GM18858 (cell line): Measurements from ENCODE around the gene PPP1R9A.
"Not testable (repeated sequence)": the region's sequence is repeated elsewhere in the genome, so short reads cannot be mapped to it uniquely, and the experiment has no call there.

Experiments
- ATAC-seq: cut with Tn5 transposase; IDR thresholded peaks from one replicate; pipeline ENCODE4 v1.9.1; 2021; ENCODE audit not compliant: unreplicated experiment

PPP1R9A gene

GRCh38 chr7:94972296-94972695 lies 64.9 kb downstream of the PPP1R9A start:
- ATAC-seq = no peak

DNA sequence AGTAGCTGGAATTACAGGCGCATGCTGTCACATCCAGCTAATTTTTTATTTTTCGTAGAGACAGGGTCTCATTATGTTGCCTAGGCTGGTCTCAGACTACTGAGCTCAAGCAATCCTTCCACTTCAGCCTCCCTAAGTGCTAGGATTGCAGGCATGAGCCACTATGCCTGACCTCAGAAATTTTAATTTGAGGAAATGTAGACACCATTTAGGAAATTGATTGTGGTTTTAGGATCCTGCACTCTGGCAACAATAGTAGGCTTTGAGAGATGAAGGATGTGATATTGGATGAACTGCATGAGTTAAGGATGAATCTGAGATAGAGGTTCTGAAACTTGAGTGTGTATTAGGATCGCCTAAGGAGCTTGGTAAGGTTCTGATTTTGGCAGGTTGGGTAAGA lies 66.5 kb downstream of the PPP1R9A start:
- no peak for ATAC-seq

DNA sequence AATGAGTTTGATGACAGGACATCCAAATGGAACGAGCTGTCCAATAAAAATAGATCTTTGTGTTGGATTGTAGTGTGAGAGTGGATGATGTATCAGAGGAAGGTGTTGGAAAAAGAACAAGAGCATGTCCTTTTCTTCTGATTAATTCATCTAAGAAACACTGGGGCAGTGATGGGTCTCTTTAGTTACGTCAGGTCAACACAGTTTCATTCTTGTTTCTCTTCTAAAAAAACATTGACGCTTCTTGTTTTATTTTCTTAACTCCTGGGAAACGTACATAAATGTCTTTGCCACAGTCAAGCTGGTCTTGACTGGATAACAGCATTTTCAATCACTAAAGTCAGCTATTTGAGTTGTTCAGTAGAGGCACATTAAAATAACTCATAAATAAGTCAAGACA lies 67.0 kb downstream of the PPP1R9A start:
- ATAC-seq = no peak

DNA sequence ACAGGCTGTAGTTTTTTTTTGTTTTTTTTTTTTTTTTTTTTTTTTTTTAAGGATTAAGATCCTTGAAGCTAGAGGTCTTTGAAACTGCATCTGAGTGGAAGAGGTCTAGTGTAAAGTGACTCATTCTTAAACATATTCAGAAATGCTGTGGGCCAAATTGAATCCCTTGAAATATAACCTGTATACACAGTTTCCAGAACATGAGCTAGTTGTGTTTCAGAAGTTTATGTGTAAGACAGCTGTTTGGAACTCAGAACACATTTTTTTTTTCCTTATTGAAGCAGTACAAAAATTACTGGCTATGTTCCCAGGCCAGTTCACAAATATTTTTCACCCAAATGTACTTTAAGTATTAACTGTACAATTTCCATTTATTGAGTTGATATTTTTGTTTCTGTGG lies 67.9 kb downstream of the PPP1R9A start:
- no peak for ATAC-seq

DNA sequence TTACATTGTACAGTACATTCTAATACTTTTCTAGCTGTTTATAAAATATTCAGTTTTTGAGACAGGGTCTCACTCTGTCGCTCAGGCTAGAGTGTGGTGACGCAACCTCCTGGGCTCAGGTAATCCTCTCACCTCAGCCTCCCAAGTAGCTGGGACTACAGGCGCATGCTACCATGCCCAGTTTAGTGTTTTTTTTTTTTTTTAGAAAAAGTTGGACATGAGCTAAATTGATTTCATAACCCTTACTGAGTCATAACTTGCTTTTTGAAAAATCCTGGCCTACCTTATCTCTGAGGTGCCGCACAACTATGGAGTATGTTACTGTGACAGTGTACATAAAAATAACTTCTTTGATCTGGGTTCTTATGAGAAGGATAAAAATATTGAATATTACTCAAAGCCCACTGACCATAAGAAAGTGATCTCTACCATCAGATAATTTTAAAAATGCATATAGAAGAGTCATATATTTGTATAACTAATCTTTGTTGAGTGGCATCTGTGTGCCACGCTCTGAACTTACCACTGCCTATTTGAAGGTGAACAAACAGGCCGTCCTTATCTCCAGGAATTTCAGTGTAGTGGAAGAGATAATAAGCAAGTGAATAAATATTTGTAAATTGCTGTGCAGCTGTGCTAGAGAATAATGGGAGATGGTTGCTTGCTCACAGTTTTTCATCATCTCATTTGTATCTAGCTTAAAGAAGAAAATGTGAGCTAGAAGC lies 73.2 kb downstream of the PPP1R9A start:
- ATAC-seq = no peak

- no peak for ATAC-seq
These were observed 88.5 kb downstream of the PPP1R9A start for GRCh38 chr7:94995921-94996320.

DNA sequence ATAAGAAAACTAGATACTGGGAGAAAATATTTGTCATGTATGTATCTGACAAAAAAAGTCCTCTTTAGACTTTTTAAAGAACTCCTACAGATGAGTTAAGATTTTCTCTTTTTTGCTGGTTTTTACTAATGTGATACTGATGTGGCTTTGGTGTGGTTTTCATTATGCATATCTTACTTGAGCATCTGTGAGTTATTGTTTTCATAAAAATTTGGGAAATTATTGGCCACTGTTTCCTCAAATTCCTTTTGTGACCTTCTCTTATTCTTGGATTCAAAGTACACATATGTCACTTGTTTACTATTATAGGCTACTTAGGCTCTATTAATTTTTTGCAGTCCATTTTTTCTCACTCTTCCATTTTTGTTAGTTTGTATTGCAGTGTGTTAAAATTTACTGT lies 89.0 kb downstream of the PPP1R9A start:
- ATAC-seq = no peak

- no peak for ATAC-seq
These were observed 90.2 kb downstream of the PPP1R9A start for GRCh38 chr7:94997547-94997946.

DNA sequence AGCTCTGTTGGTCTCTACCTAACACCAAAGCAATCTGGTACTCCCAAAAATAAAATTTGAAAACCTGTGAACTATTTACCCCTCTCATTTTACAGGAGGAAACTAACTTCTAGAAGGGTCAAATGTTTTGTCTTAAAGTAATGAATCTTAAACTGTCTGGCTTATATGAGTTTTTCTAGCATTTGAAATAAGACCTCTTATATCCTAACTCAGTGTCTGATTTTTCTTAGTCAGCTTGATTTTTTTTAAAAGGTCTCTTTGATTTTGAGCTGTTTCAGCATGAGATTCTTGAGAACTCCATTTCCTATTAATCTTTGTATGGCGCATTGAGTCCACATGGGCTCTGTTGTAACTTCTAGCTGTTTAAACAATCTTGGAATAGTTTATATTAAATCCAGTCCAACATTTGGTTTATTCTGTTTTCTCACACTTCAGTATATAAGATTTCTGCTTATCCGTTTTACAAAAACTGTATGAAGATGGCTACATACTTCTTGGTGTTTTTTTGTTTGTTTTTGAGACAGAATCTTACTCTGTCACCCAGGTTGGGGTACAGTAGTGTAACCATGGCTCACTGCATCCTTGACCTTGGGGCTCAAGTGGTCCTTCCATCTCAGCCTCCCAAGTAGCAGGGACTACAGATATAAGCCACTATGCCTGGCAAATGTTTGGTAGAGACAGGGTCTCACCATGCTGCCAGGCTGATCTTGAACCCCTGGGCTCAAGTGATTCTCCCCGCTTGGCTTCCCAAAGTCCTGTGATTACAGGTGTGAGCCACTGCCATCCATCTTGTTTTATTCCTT lies 91.1 kb downstream of the PPP1R9A start:
- ATAC-seq = no peak

GRCh38 chr7:94999069-94999351 lies 91.6 kb downstream of the PPP1R9A start:
- ATAC-seq = no peak

DNA sequence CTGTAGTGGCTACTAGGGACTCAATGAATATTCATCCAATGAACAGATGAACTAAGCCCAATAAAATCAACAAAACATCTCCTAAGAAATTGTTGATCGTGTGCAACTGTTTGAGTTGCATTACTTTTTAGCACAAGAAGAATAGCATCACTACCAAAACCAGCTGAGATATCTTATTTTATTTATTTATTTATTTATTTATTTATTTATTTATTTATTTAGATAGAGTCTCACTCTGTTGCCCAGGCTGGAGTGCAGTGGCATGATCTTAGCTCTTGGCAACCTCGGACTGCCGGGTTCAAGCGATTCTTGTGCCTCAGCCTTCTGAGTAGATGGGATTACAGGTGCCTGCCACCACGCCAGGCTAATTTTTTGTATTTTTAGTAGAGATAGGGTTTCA lies 92.2 kb downstream of the PPP1R9A start:
- ATAC-seq = not testable (repeated sequence)

- no peak for ATAC-seq
These were observed 93.9 kb downstream of the PPP1R9A start for GRCh38 chr7:95001258-95001657.

GRCh38 chr7:95001815-95002561 lies 94.6 kb downstream of the PPP1R9A start:
- no peak for ATAC-seq

DNA sequence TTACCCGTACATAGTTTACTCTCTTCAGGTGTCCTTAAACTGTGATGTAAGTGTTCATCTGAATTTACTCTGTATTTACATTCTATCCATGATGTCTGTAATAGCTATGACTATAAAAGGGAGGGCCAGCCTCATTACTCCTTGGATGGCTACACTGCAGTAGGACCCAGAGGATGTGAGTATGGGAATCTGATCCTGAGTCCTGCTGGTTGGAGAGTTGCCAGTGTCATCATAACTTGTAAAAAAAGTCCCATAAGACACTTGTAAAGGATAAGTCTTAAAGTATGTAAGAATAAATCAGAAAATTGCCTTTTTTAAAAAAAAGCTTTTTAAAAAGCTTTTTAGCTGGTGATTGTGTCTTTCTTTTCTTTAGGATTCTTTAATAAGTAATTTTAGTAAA lies 95.4 kb downstream of the PPP1R9A start:
- ATAC-seq = no peak

GRCh38 chr7:95004618-95005247 lies 97.3 kb downstream of the PPP1R9A start:
- no peak for ATAC-seq

DNA sequence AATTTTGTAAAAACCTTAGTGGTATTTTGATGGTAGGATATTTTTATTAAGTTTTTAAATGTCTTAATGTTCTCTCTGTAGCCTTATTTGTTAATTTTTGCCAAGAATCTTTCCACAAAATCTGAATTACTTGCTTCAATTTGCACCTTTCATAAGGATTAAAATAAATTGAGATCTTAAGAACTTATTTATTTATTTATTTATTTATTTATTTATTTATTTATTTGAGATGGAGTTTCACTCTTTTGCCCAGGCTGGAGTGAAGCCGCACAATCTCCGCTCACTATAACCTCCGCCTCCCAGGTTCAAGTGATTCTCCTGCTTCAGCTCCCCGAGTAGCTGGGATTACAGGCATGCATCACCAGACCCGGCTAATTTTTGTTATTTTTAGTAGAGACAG lies 98.6 kb downstream of the PPP1R9A start:
- ATAC-seq = no peak

- not testable (repeated sequence) for ATAC-seq
These were observed 101.4 kb downstream of the PPP1R9A start for GRCh38 chr7:95008773-95009172.

- ATAC-seq = no peak
These were observed 103.9 kb downstream of the PPP1R9A start for GRCh38 chr7:95011146-95011928.

DNA sequence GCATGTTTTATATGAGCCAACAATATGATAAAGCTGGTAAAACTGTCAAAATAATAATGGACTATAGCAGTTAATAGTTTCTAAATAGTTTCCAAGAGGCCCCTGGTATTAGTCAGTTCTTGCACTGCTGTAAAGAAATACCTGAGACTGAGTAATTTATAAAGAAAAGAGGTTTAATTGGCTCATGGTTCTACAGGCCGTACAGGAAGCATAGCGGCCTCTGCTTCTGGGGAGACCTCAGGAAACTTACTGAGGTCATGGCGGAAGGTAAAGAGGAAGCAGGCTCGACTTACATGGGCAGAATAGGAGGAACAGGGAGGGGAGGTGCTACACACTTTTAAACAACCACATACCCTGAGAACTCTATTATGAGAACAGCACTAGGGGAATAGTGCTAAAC lies 104.6 kb downstream of the PPP1R9A start:
- ATAC-seq = no peak

DNA sequence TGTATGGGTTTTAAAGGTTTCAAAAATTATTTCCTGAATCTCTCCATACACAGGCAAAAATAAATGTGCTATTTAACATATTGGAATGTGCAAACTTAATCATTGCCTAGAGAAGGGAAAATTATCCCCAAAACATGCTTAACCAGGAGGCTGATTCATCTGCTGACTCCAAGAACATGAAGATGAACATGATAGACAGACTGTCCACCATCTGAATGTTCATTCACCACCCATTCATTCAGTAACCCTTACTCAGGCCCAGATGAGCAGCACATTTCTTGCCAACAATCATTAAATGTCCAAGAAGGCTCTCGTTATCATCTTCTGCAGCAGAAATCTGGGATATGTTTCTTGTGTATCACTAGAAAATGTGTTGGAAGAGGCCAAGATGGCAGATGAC lies 110.6 kb downstream of the PPP1R9A start:
- no peak for ATAC-seq

DNA sequence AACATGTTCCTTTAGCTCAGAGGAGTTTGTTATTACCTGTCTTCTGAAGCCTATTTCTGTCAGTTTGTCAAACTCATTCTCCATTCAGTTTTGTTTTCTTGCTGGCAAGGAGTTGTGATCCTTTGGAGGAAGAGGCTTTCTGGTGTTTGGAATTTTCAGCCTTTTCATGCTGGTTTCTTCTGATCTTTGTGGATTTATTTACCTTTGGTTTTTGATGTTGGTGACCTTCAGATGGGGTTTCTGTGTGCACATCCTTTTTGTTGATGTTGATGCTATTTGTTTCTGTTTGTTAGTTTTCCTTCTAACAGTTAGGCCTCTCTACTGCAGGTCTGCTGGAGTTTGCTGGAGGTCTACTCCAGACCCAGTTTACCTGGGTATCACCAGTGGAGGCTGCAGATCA lies 118.6 kb downstream of the PPP1R9A start:
- no peak for ATAC-seq
